ENCODE results near the gene CDKN2B-AS1.

The CDKN2B-AS1 gene

GRCh38 chr9:22088717-22089061, 94.1 kb downstream of the CDKN2B-AS1 start:
- H2AFZ ChIP-seq (ENCODE audit: low read depth, low read length) = no peak overlapping the region
- no peak overlapping the region for H3K4me2 ChIP-seq (ENCODE audit: low read length)
- no peaks in the 10 kb centered on the region for H3K9me3 ChIP-seq (ENCODE audit: insufficient read depth, low read length)
- no peaks in the 10 kb centered on the region for H4K20me1 ChIP-seq (ENCODE audit: insufficient read depth, low read length)
- no peak overlapping the region for H3K9ac ChIP-seq (ENCODE audit: low read length)
- H3K79me2 ChIP-seq (ENCODE audit: low read length) = no peaks in the 10 kb centered on the region
- no peaks in the 10 kb centered on the region for H3K4me1 ChIP-seq (ENCODE audit: low read length)
- H3K27ac ChIP-seq (ENCODE audit: low read length) = no peak overlapping the region
- no peak overlapping the region for H3K4me3 ChIP-seq (ENCODE audit: low read length)
- H3K36me3 ChIP-seq (replicated peaks; ENCODE audit: low read depth, low read length) = no peaks in the 10 kb centered on the region
- H3K27me3 ChIP-seq (ENCODE audit: low read depth, low read length) = no peaks in the 10 kb centered on the region
- TF ChIP-seq EZH2phosphoT487 (IDR thresholded peaks at IDR 0.05; ENCODE audit: low read depth) = no peak
- TF ChIP-seq CTCF (IDR thresholded peaks at IDR 0.05; ENCODE audit: low read depth, low read length) = no peak

GRCh38 chr9:22097707-22098106, 103.1 kb downstream of the CDKN2B-AS1 start:
- Histone ChIP-seq H3K27ac (ENCODE audit: low read length) (no peak overlapping the region), H3K27me3 (ENCODE audit: low read depth, low read length) (no peaks in the 10 kb centered on the region), H4K20me1 (ENCODE audit: insufficient read depth, low read length) (no peaks in the 10 kb centered on the region), H3K9me3 (ENCODE audit: insufficient read depth, low read length) (no peaks in the 10 kb centered on the region), H3K4me2 (ENCODE audit: low read length) (no peak overlapping the region), H3K4me1 (ENCODE audit: low read length) (no peaks in the 10 kb centered on the region), H3K4me3 (ENCODE audit: low read length) (no peak overlapping the region), H2AFZ (ENCODE audit: low read depth, low read length) (no peak overlapping the region), H3K79me2 (ENCODE audit: low read length) (no peaks in the 10 kb centered on the region), H3K36me3 (replicated peaks; ENCODE audit: low read depth, low read length) (no peaks in the 10 kb centered on the region), H3K9ac (ENCODE audit: low read length) (no peak overlapping the region)
- no peak for TF ChIP-seq CTCF (IDR thresholded peaks at IDR 0.05; ENCODE audit: low read depth, low read length)
- no peak for TF ChIP-seq EZH2phosphoT487 (IDR thresholded peaks at IDR 0.05; ENCODE audit: low read depth)

- H3K36me3 ChIP-seq (replicated peaks; ENCODE audit: low read depth, low read length) = no peaks in the 10 kb centered on the region
- H4K20me1 ChIP-seq (ENCODE audit: insufficient read depth, low read length) = no peaks in the 10 kb centered on the region
- H3K79me2 ChIP-seq (ENCODE audit: low read length) = no peaks in the 10 kb centered on the region
- no peaks in the 10 kb centered on the region for H3K4me1 ChIP-seq (ENCODE audit: low read length)
- H3K4me3 ChIP-seq (ENCODE audit: low read length) = no peak overlapping the region
- no peak for TF ChIP-seq CTCF (IDR thresholded peaks at IDR 0.05; ENCODE audit: low read depth, low read length)
- no peak for TF ChIP-seq EZH2phosphoT487 (IDR thresholded peaks at IDR 0.05; ENCODE audit: low read depth)
- no peaks in the 10 kb centered on the region for H3K9me3 ChIP-seq (ENCODE audit: insufficient read depth, low read length)
- no peak overlapping the region for H3K4me2 ChIP-seq (ENCODE audit: low read length)
- H2AFZ ChIP-seq (ENCODE audit: low read depth, low read length) = no peak overlapping the region
- H3K9ac ChIP-seq (ENCODE audit: low read length) = no peak overlapping the region
- no peaks in the 10 kb centered on the region for H3K27me3 ChIP-seq (ENCODE audit: low read depth, low read length)
- no peak overlapping the region for H3K27ac ChIP-seq (ENCODE audit: low read length)
These were observed 104.2 kb downstream of the CDKN2B-AS1 start for GRCh38 chr9:22098643-22099332.

GRCh38 chr9:22100626-22101025, 106.0 kb downstream of the CDKN2B-AS1 start:
- no peaks in the 10 kb centered on the region for H3K27me3 ChIP-seq (ENCODE audit: low read depth, low read length)
- H3K27ac ChIP-seq (ENCODE audit: low read length) = no peak overlapping the region
- H3K9me3 ChIP-seq (ENCODE audit: insufficient read depth, low read length) = no peaks in the 10 kb centered on the region
- H2AFZ ChIP-seq (ENCODE audit: low read depth, low read length) = no peak overlapping the region
- H3K79me2 ChIP-seq (ENCODE audit: low read length) = no peaks in the 10 kb centered on the region
- H3K4me3 ChIP-seq (ENCODE audit: low read length) = no peak overlapping the region
- H3K4me2 ChIP-seq (ENCODE audit: low read length) = no peak overlapping the region
- no peak overlapping the region for H3K9ac ChIP-seq (ENCODE audit: low read length)
- H4K20me1 ChIP-seq (ENCODE audit: insufficient read depth, low read length) = no peaks in the 10 kb centered on the region
- H3K36me3 ChIP-seq (replicated peaks; ENCODE audit: low read depth, low read length) = no peaks in the 10 kb centered on the region
- no peak for TF ChIP-seq EZH2phosphoT487 (IDR thresholded peaks at IDR 0.05; ENCODE audit: low read depth)
- TF ChIP-seq CTCF (IDR thresholded peaks at IDR 0.05; ENCODE audit: low read depth, low read length) = no peak
- H3K4me1 ChIP-seq (ENCODE audit: low read length) = no peaks in the 10 kb centered on the region
